HepG2 (cell line): Measurements from ENCODE around the gene AJUBA. TPM values are rescaled to one million over a fixed set of nuclear protein-coding genes. Genes with fewer than 3 reads are reported as not detected.

Source experiments
- ATF5 ChIP-seq: sonication (generic); formaldehyde crosslinking; IDR thresholded peaks from 2 replicates; pipeline ENCODE4 v1.4.0; 2020; ENCODE audit warnings: mild to moderate bottlenecking, low read depth, missing genetic modification reagents
- CBX5 ChIP-seq: sonication (generic); formaldehyde crosslinking; IDR thresholded peaks from 2 replicates; pipeline ENCODE4 v1.4.0; 2020; ENCODE audit warnings: missing genetic modification reagents, borderline replicate concordance
- DPF2 ChIP-seq: sonication (generic); formaldehyde crosslinking; IDR thresholded peaks from 2 replicates; pipeline ENCODE4 v1.4.0; 2020; ENCODE audit warnings: mild to moderate bottlenecking, low read depth, missing genetic modification reagents, borderline replicate concordance
- GATA4 ChIP-seq: sonication (generic); IDR thresholded peaks from 2 replicates; pipeline ENCODE4 v1.6.1; 2016; ENCODE audit warnings: antibody characterized with exemption, low read depth, borderline replicate concordance
- HDAC1 ChIP-seq: sonication (generic); formaldehyde crosslinking; IDR thresholded peaks from 2 replicates; pipeline ENCODE4 v1.5.1; 2020; ENCODE audit warnings: mild to moderate bottlenecking, missing genetic modification reagents
- HOXA5 ChIP-seq: sonication (generic); formaldehyde crosslinking; IDR thresholded peaks from 2 replicates; pipeline ENCODE4 v1.4.0; 2020; ENCODE audit warnings: missing genetic modification reagents
- JUNB ChIP-seq: sonication (generic); formaldehyde crosslinking; IDR thresholded peaks from 2 replicates; pipeline ENCODE4 v1.8.0; 2022; ENCODE audit warnings: missing genetic modification reagents, mild to moderate bottlenecking, borderline replicate concordance
- KAT7 ChIP-seq: IDR thresholded peaks from 2 replicates; pipeline ENCODE4 v1.6.1; 2018; ENCODE audit warnings: borderline replicate concordance, missing compliant biosample characterization
- MLXIP ChIP-seq: sonication (generic); formaldehyde crosslinking; IDR thresholded peaks from 2 replicates; pipeline ENCODE4 v1.9.0; 2021; ENCODE audit warnings: missing genetic modification reagents, borderline replicate concordance
- MXI1 ChIP-seq: IDR thresholded peaks from 3 replicates; pipeline ENCODE4 v1.6.1; 2012; ENCODE audit warnings: low read depth, low read length, inconsistent platforms, borderline replicate concordance
- REST ChIP-seq, 2 experiments: IDR thresholded peaks; 2 replicates each; pipeline ENCODE4 v1.6.1; 2011 to 2012; ENCODE audit warnings: low read length in 2 of 2, borderline replicate concordance in 1 of 2, low read depth in 1 of 2, mild to moderate bottlenecking in 1 of 2, moderate library complexity in 1 of 2
- THAP11 ChIP-seq: IDR thresholded peaks from 2 replicates; pipeline ENCODE4 v1.6.1; 2016; ENCODE audit warnings: missing biosample characterization, missing genetic modification reagents
- THRA ChIP-seq: sonication (generic); formaldehyde crosslinking; IDR thresholded peaks from 2 replicates; pipeline ENCODE4 v1.4.0; 2020; ENCODE audit warnings: missing genetic modification reagents, borderline replicate concordance
- ZFP82 ChIP-seq: sonication (generic); formaldehyde crosslinking; IDR thresholded peaks from 2 replicates; pipeline ENCODE4 v1.5.1; 2020; ENCODE audit warnings: mild to moderate bottlenecking, missing genetic modification reagents, borderline replicate concordance
- ZNF101 ChIP-seq: sonication (generic); formaldehyde crosslinking; IDR thresholded peaks from 2 replicates; pipeline ENCODE4 v1.4.0; 2020; ENCODE audit warnings: mild to moderate bottlenecking, low read depth, missing genetic modification reagents, borderline replicate concordance
- ZNF567 ChIP-seq: sonication (generic); formaldehyde crosslinking; IDR thresholded peaks from 2 replicates; pipeline ENCODE4 v1.8.1; 2023; ENCODE audit warnings: mild to moderate bottlenecking, missing genetic modification reagents, borderline replicate concordance
- ZNF841 ChIP-seq: sonication (generic); formaldehyde crosslinking; IDR thresholded peaks from 2 replicates; pipeline ENCODE4 v1.8.1; 2023; ENCODE audit warnings: missing genetic modification reagents, borderline replicate concordance
- ZNF878 ChIP-seq: sonication (generic); formaldehyde crosslinking; IDR thresholded peaks from 2 replicates; pipeline ENCODE4 v1.8.1; 2023; ENCODE audit warnings: mild to moderate bottlenecking, missing genetic modification reagents, moderate library complexity
- polyA plus RNA-seq, 8 experiments: library from polyadenylated mRNA; depleted of rRNA in 3 of 8; stranded (reverse) in 7 of 8; unstranded in 1 of 8; fragments of >200 nt; fragmentation: Illumina TruSeq in 4 of 8; extraction: Trizol in 4 of 8; gene quantifications; 2 replicates each; pipeline versions ENCODE4 v1.2.1 to v1.2.3, GENCODE V29; 2011 to 2016; ENCODE audit warnings: low read depth in 4 of 8, missing spikeins in 1 of 8, mixed read lengths in 1 of 8; ENCODE audit not compliant: insufficient read depth in 1 of 8
- total RNA-seq, 5 experiments: library from RNA; depleted of rRNA; stranded (reverse); fragments of >200 nt; fragmentation: Illumina TruSeq; extraction: Trizol; gene quantifications; 2 replicates each; pipeline ENCODE4 v1.2.3, GENCODE V29; 2016; ENCODE audit warnings: low read depth in 1 of 5
- TF ChIP-seq, protein P1 (sequence below): IDR thresholded peaks from 2 replicates; pipeline ENCODE4 v1.6.1; 2018; ENCODE audit warnings: missing genetic modification reagents

The AJUBA gene
- total and polyA plus RNA-seq, 2 of the 13 experiments (the other 11 are each of a cell fraction or from before 2014, with no cell fraction given): 157 to 241 TPM

DNA sequence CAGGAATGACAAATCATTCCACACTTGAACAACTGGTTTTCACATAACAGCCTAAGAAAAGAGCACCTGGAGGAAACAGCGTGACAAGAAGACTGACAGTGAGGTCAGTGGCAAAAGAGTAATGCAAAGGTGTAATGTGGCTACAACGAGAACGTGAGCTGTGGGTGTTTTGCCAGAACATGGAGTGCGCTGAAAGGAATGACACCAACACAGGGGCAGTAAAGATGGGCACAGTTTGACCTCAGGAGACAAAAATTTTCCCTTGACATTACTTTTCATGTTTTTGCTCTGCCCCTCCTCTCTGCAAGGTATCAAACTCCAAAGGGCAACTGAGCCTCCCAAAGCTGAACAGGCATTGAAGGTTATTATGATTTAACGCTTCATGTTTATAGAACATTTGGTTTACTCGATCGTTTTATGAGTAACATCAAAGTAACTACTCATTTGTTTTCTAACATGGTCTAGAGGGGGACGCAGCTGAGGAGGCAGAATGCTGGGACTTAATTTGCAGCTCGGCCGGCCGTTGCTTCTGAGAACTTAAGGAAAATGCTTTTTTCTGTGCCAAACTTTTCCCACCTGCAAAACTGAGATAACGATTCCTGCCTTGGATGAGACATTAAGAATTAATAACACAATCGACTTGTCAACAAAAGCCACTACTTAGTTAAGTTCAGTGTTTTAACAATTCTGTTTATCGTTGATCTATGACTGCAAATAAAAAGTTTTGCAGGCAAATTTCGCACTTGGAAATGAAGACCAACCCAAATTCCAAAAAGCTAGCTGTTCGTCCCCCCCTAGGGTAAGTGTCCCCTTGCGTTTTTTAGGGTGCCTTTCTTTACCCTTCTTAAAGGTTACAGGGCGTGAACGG lies 26.4 kb downstream of the AJUBA start (continued):
- TF ChIP-seq JUNB (CRISPR knock-in tag) (no peak), THRA (CRISPR knock-in tag) (peak; percentile 65), MXI1 (no peak), HDAC1 (no peak), CBX5 (CRISPR knock-in tag) (no peak), KAT7 (CRISPR knock-in tag) (no peak), REST (IDR thresholded peaks at IDR 0.05; ENCODE audit: borderline replicate concordance in 1 of 2, low read depth in 1 of 2, low read length in 2 of 2) (no peak), ZNF101 (CRISPR knock-in tag) (no peak), ZNF567 (no peak), THAP11 (CRISPR knock-in tag) (no peak), ZNF878 (CRISPR knock-in tag) (no peak), DPF2 (CRISPR knock-in tag) (no peak), ZFP82 (CRISPR knock-in tag) (no peak), MLXIP (CRISPR knock-in tag) (no peak), ZNF841 (CRISPR knock-in tag) (no peak), HOXA5 (CRISPR knock-in tag) (no peak), ATF5 (CRISPR knock-in tag) (no peak), GATA4 (no peak)
- TF ChIP-seq, protein P1, sequence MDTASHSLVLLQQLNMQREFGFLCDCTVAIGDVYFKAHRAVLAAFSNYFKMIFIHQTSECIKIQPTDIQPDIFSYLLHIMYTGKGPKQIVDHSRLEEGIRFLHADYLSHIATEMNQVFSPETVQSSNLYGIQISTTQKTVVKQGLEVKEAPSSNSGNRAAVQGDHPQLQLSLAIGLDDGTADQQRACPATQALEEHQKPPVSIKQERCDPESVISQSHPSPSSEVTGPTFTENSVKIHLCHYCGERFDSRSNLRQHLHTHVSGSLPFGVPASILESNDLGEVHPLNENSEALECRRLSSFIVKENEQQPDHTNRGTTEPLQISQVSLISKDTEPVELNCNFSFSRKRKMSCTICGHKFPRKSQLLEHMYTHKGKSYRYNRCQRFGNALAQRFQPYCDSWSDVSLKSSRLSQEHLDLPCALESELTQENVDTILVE (CRISPR knock-in tag): no peak; the same call in 1 of the 2 replicates
